HepG2 (cell line): Measurements from ENCODE around the gene MIX23. TPM values are rescaled to one million over a fixed set of nuclear protein-coding genes. Genes with fewer than 3 reads are reported as not detected.
A peak's percentile ranks its signal among the peaks of the same experiment; 100 is the strongest.

ENCODE experiments used
- ARID5B ChIP-seq: IDR thresholded peaks from 2 replicates; pipeline ENCODE4 v1.4.0; 2020; ENCODE audit warnings: mild to moderate bottlenecking, missing genetic modification reagents
- CEBPB ChIP-seq: IDR thresholded peaks from 2 replicates; pipeline ENCODE4 v1.6.1; 2011; ENCODE audit warnings: low read depth, low read length, improper control_type of control experiment, borderline replicate concordance
- CEBPG ChIP-seq: IDR thresholded peaks from 2 replicates; pipeline ENCODE4 v1.6.1; 2016
- CHD4 ChIP-seq: fragments of 200-600 bp; sonication (generic); IDR thresholded peaks from 2 replicates; pipeline ENCODE4 v1.7.0; 2017; ENCODE audit warnings: mild to moderate bottlenecking, low read length, borderline replicate concordance
- KDM3A ChIP-seq: IDR thresholded peaks from 2 replicates; pipeline ENCODE4 v1.6.1; 2018; ENCODE audit warnings: low read depth, missing compliant biosample characterization
- NFIC ChIP-seq: IDR thresholded peaks from 2 replicates; pipeline ENCODE4 v1.6.1; 2012; ENCODE audit warnings: mild to moderate bottlenecking, low read length, inconsistent platforms
- NR2F2 ChIP-seq: IDR thresholded peaks from 2 replicates; pipeline ENCODE4 v1.6.1; 2012; ENCODE audit warnings: low read depth, inconsistent platforms, borderline replicate concordance
- REST ChIP-seq, 2 experiments: IDR thresholded peaks; 2 replicates each; pipeline ENCODE4 v1.6.1; 2011 to 2012; ENCODE audit warnings: low read length in 2 of 2, borderline replicate concordance in 1 of 2, low read depth in 1 of 2, mild to moderate bottlenecking in 1 of 2, moderate library complexity in 1 of 2
- SALL1 ChIP-seq: sonication (generic); formaldehyde crosslinking; IDR thresholded peaks from 2 replicates; pipeline ENCODE4 v1.8.0; 2022; ENCODE audit warnings: mild to moderate bottlenecking, missing genetic modification reagents
- SMAD3 ChIP-seq: sonication (generic); formaldehyde crosslinking; IDR thresholded peaks from 2 replicates; pipeline ENCODE4 v1.4.0; 2020; ENCODE audit warnings: missing genetic modification reagents
- SMARCE1 ChIP-seq: fragments of 450-650 bp; IDR thresholded peaks from 2 replicates; pipeline ENCODE4 v1.6.1; 2017; ENCODE audit warnings: borderline replicate concordance
- TBX3 ChIP-seq: fragments of 450-650 bp; IDR thresholded peaks from 2 replicates; pipeline ENCODE4 v1.6.1; 2017; ENCODE audit warnings: antibody characterized with exemption, mild to moderate bottlenecking, inconsistent platforms, borderline replicate concordance
- ZBED4 ChIP-seq: sonication (generic); formaldehyde crosslinking; IDR thresholded peaks from 2 replicates; pipeline ENCODE4 v1.4.0; 2020; ENCODE audit warnings: missing genetic modification reagents, borderline replicate concordance
- ZKSCAN8 ChIP-seq: IDR thresholded peaks from 2 replicates; pipeline ENCODE4 v1.6.1; 2016; ENCODE audit warnings: borderline replicate concordance, missing genetic modification reagents, missing compliant biosample characterization
- ZMYM2 ChIP-seq: sonication (generic); formaldehyde crosslinking; IDR thresholded peaks from 2 replicates; pipeline ENCODE4 v1.8.0; 2022; ENCODE audit warnings: mild to moderate bottlenecking, missing genetic modification reagents
- ZNF644 ChIP-seq: IDR thresholded peaks from 2 replicates; pipeline ENCODE4 v1.6.1; 2016; ENCODE audit warnings: low read depth
- ZNF782 ChIP-seq: sonication (generic); formaldehyde crosslinking; IDR thresholded peaks from 2 replicates; pipeline ENCODE4 v1.4.0; 2020; ENCODE audit warnings: missing genetic modification reagents, mild to moderate bottlenecking, borderline replicate concordance
- polyA plus RNA-seq, 8 experiments: library from polyadenylated mRNA; depleted of rRNA in 3 of 8; stranded (reverse) in 7 of 8; unstranded in 1 of 8; fragments of >200 nt; fragmentation: Illumina TruSeq in 4 of 8; extraction: Trizol in 4 of 8; gene quantifications; 2 replicates each; pipeline versions ENCODE4 v1.2.1 to v1.2.3, GENCODE V29; 2011 to 2016; ENCODE audit warnings: low read depth in 4 of 8, missing spikeins in 1 of 8, mixed read lengths in 1 of 8; ENCODE audit not compliant: insufficient read depth in 1 of 8
- total RNA-seq, 5 experiments: library from RNA; depleted of rRNA; stranded (reverse); fragments of >200 nt; fragmentation: Illumina TruSeq; extraction: Trizol; gene quantifications; 2 replicates each; pipeline ENCODE4 v1.2.3, GENCODE V29; 2016; ENCODE audit warnings: low read depth in 1 of 5

MIX23 gene
- total and polyA plus RNA-seq, 2 of the 13 experiments (the other 11 are each of a cell fraction or from before 2014, with no cell fraction given), result 20.0 to 152 TPM

- TF ChIP-seq SALL1 (peak; percentile 94), CHD4 (peak; percentile 66; the same call in 1 of the 2 replicates), ARID5B (CRISPR knock-in tag) (peak; percentile 99), TBX3 (peak; percentile 91), NFIC (peak; percentile 84), SMAD3 (CRISPR knock-in tag) (0 out of 2 replicates have a peak, but pooled peaks have one; percentile 78), ZBED4 (CRISPR knock-in tag) (peak; percentile 64; the same call in 1 of the 2 replicates), ZMYM2 (CRISPR knock-in tag) (peak; percentile 37; the same call in 1 of the 2 replicates), ZNF644 (CRISPR knock-in tag) (peak; percentile 54; the same call in 1 of the 2 replicates), CEBPB (peak; percentile 97), REST (IDR thresholded peaks at IDR 0.05; ENCODE audit: borderline replicate concordance in 1 of 2, low read depth in 1 of 2, low read length in 2 of 2) (0 out of 4 replicates have a peak, but pooled peaks of 1 of the 2 experiments have one; percentile 59), SMARCE1 (peak; percentile 99), ZNF782 (CRISPR knock-in tag) (peak; percentile 14; the same call in 1 of the 2 replicates), CEBPG (CRISPR knock-in tag) (peak; percentile 92), KDM3A (CRISPR knock-in tag) (peak; percentile 74; the same call in 1 of the 2 replicates), ZKSCAN8 (CRISPR knock-in tag) (peak; percentile 90), NR2F2 (peak; percentile 76)
Measured at GRCh38 chr3:122365582-122366378, 17.3 kb downstream of the MIX23 start (continued).
